Neuron (in vitro differentiated cells): Measurements from ENCODE around the gene SDC4.

Experiments
- H2AFZ ChIP-seq: one replicate; pipeline ENCODE4 v1.6.1; 2013; ENCODE audit warnings: low read depth, mild to moderate bottlenecking, inconsistent platforms, low read length, moderate library complexity
- H3K27me3 ChIP-seq: one replicate; pipeline ENCODE4 v1.6.1; 2013; ENCODE audit warnings: low read length; ENCODE audit not compliant: insufficient read depth
- H3K36me3 ChIP-seq: one replicate; pipeline ENCODE4 v1.6.1; 2013; ENCODE audit warnings: low read length; ENCODE audit not compliant: insufficient read depth
- H3K4me1 ChIP-seq: one replicate; pipeline ENCODE4 v1.6.1; 2013; ENCODE audit warnings: low read length; ENCODE audit not compliant: insufficient read depth
- H3K4me3 ChIP-seq: 2 replicates; pipeline ENCODE4 v1.5.1; 2013; ENCODE audit warnings: mild to moderate bottlenecking, low read length, moderate library complexity
- H3K9me3 ChIP-seq: one replicate; pipeline ENCODE4 v1.6.1; 2013; ENCODE audit warnings: low read length

The SDC4 gene

DNA sequence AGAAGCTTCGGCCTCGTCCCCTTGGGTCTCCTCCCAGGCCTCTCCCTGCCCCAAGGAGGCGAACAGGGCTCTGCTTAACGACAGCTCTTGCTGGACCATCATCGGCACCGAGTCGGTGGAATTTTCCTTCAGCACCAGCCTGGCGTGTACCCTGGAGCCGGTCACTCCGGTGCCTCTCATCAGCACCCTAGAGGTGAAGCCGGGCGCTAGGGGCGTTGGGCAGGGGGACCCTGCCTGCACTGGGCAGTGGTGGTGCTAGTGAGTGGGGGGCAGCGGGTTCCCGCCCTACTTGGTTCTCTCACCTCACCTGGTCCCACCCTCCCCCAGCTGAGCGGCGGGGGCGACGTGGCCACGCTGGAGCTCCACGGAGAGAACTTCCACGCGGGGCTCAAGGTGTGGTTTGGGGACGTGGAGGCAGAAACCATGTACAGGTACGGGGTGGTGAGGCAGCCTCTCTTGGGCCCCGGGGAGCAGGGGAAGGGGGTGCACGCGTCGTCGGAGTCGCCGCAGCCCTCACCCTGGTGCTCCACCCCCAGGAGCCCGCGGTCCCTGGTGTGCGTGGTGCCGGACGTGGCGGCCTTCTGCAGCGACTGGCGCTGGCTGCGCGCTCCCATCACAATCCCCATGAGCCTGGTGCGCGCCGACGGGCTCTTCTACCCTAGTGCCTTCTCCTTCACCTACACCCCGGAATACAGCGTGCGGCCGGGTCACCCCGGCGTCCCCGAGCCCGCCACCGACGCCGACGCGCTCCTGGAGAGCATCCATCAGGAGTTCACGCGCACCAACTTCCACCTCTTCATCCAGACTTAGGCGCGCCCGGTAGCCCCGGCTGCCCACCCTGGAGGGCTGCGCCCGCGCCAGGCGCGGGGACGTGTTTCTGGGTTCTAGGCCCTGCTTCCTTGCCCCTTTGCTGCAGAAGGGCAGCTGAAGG, 31.8 kb downstream of the SDC4 start:
- peaks cover 5% of the 10 kb centered on the region for H3K27me3 ChIP-seq
- no peak overlapping the region for H3K4me3 ChIP-seq

DNA sequence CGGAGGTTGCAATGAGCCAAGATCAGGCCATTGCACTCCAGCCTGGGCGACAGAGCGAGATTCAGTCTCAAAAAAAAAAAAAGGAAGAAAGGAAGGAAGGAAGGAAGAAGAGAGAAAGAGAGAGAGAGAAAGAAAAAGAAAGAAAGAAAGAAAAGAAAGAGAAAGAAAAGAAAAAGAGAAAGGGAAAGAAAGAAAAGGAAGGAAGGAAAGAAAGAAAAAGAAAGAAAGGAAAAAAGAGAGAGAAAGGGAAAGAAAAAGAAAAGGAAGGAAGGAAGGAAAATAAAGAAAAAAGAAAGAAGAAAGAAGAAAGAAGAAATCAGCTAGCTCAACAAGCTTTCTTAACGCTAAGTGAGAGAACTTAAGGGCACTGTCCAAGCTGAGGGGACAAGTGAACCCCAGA, 32.6 kb downstream of the SDC4 start:
- H3K36me3 ChIP-seq: no peaks in the 10 kb centered on the region
- no peaks in the 10 kb centered on the region for H3K4me1 ChIP-seq
- H3K27me3 ChIP-seq: peaks cover 8% of the 10 kb centered on the region
- no peak overlapping the region for H3K4me3 ChIP-seq
- H3K9me3 ChIP-seq: no peaks in the 10 kb centered on the region
- no peak overlapping the region for H2AFZ ChIP-seq

More for the DNA sequence above, 31.8 kb downstream of the SDC4 start:
- Histone ChIP-seq H2AFZ (no peak overlapping the region), H3K36me3 (no peaks in the 10 kb centered on the region), H3K9me3 (no peaks in the 10 kb centered on the region), H3K4me1 (no peaks in the 10 kb centered on the region)

DNA sequence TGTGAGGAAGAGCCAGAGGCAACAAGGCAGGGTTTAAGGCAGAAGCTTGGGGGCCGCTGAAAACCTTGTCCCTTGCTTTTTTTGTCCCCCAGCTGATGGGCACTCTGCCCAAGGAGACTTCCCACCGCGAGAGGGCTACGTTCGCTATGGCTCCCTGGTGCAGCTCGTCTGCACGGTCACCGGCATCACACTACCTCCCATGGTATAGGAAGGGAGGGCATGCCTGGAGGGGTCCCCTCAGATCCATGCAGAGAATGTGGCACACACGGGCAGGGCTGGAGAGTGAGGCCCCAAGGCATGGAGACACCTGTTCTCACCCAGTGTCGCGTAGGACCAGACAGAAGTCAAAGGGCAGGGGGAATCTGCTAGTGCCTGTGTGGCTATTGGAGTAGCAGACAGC, 34.3 kb downstream of the SDC4 start:
- Histone ChIP-seq H3K36me3 (no peaks in the 10 kb centered on the region), H3K4me3 (no peak overlapping the region), H3K27me3 (peaks cover 19% of the 10 kb centered on the region), H2AFZ (no peak overlapping the region), H3K4me1 (no peaks in the 10 kb centered on the region), H3K9me3 (no peaks in the 10 kb centered on the region)

DNA sequence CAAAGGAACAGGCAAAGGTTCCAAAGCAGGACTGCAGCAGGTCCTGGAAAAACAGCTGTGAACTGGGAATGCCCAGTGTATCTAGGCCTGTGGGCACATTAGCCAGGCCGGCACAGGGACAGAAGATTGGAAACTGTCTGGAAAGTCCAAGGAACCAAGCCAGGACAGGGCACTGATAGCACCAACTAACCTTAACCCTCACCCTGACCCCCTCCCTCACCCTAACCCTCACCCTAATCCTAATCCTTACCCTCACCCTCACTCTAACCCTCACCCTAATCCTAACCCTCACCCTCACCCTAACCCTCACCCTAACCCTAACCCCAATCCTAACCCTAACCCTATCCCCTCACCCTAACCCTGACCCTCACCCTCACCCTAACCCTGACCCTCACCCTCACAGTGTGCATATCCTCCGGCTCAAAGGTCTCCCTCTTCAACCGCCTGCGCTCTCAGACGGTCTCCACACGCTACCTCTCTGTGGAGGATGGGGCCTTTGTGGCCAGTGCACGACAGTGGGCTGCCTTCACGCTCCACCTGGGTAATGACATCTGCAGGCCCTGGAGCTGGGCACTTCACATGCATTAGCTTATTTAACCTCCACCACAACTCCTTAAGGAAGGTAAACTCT, 35.0 kb downstream of the SDC4 start:
- Histone ChIP-seq H3K27me3 (peaks cover 25% of the 10 kb centered on the region), H3K4me3 (no peak overlapping the region), H3K36me3 (no peaks in the 10 kb centered on the region), H2AFZ (no peak overlapping the region), H3K9me3 (no peaks in the 10 kb centered on the region), H3K4me1 (no peaks in the 10 kb centered on the region)

DNA sequence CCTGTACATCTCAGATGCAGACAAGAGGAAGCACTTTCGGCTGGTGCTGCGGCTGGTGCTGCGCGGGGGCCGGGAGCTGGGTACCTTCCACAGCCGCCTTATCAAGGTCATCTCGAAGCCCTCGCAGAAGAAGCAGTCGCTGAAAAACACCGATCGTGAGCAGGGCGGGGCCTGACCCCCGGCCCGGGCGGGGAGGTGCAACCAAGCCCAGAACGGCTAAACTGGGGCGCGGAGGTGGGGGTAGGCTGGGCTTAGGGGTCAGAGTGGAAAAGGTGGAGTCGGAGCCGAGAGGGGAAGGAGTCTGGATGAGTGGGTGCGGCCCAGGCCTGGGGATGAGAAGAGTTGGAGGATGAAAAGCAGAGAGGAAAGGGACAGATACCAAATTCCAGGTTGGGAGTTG, 36.0 kb downstream of the SDC4 start:
- Histone ChIP-seq H3K4me3 (no peak overlapping the region), H2AFZ (no peak overlapping the region), H3K36me3 (no peaks in the 10 kb centered on the region), H3K4me1 (no peaks in the 10 kb centered on the region), H3K27me3 (peaks cover 30% of the 10 kb centered on the region), H3K9me3 (no peaks in the 10 kb centered on the region)

DNA sequence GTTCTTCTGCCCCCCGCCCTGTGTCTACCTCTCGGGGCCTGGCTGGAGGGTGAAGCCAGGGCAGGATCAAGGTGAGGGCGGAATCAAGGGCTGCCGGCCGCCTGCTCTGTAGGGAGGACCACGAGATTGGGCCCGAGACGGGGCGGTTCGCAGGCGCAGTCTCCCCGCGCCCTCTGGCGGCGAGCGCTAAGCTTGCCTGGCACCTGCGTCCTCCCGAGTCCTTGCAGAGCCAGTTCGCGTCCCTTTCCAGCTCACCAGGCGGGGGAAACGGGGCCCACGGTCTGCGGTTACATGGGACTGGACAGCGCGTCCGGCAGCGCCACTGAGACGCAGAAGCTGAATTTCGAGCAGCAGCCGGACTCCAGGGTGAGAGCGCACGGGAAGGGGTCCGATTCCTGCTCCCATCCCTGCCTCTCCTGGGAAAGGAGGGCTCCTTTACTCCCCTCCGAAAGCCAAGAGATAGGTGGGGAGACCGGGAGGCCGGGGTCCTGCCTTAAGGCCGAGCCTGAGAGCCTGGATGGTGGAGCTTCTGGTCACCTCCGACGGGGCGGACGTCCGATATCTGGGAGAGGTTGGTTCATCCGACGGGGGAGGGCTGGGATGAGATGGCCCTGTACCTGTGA, 36.5 kb downstream of the SDC4 start:
- Histone ChIP-seq H2AFZ (no peak overlapping the region), H3K9me3 (no peaks in the 10 kb centered on the region), H3K36me3 (no peaks in the 10 kb centered on the region), H3K4me3 (no peak overlapping the region), H3K27me3 (peaks cover 27% of the 10 kb centered on the region), H3K4me1 (no peaks in the 10 kb centered on the region)

DNA sequence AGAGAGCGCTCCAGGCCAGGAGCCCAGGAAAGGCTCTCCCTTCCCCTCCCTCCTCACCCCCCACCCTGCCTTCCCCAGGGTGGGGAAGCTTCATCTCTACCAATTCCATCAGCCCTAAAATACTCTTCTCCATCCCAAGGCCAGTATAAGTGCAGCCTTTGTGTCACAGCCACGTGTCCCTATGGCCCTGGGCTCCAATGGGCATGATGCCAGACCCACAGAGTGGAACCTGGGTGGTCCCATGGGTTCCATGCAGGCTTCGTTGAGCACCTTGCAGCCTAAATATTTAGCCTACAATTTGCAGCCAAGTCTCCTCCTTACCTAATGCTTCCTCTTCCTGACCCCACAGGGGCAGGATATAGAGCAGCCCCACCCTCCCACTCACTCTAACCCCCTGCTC, 39.1 kb downstream of the SDC4 start:
- Histone ChIP-seq H3K4me1 (no peaks in the 10 kb centered on the region), H3K27me3 (peaks cover 27% of the 10 kb centered on the region), H3K36me3 (no peaks in the 10 kb centered on the region), H3K4me3 (no peak overlapping the region), H3K9me3 (no peaks in the 10 kb centered on the region), H2AFZ (no peak overlapping the region)

DNA sequence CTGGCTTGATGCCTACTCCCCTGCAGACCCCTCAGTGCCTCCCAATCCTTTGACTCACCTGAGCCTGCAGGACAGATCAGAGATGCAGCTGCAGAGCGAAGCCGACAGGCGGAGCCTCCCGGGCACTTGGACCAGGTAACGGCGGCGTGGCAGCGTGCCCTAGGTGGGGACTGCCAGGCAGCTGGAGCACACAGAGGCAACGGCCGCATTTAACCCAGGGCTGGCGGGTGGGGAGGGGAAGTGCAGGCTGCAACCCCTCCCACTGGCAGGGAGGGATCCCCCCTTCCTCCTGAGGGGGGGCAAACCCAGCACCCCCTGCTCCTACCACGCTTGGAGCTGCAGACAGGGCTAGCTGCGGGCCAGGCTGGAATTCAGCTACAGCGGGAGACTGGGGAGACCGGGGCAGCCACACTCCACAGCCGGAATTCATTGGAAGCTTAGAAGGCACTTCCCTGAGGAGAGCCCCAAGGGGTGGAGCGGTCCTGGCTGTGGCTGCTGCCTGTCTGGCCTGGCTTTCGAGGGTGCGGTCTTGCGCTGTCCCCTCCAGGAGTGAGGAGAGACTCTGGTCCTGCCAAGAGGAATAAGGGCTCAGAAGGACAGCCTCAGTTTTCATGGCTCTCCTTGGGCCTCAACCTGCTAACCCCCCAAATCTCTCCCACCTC, 40.0 kb downstream of the SDC4 start, which contains the start of gene MATN4:
Gene MATN4 (minus strand): TSS at position 183 of the 662 bp plus-strand sequence. CDS start 2,717 bp downstream, outside the sequence.
- Histone ChIP-seq H3K27me3 (peaks cover 27% of the 10 kb centered on the region), H3K4me3 (no peak within 1 kb of the TSS), H3K4me1 (no peaks in the 10 kb centered on the region), H3K36me3 (no peaks in the 10 kb centered on the region), H2AFZ (no peak within 1 kb of the TSS), H3K9me3 (no peaks in the 10 kb centered on the region)

DNA sequence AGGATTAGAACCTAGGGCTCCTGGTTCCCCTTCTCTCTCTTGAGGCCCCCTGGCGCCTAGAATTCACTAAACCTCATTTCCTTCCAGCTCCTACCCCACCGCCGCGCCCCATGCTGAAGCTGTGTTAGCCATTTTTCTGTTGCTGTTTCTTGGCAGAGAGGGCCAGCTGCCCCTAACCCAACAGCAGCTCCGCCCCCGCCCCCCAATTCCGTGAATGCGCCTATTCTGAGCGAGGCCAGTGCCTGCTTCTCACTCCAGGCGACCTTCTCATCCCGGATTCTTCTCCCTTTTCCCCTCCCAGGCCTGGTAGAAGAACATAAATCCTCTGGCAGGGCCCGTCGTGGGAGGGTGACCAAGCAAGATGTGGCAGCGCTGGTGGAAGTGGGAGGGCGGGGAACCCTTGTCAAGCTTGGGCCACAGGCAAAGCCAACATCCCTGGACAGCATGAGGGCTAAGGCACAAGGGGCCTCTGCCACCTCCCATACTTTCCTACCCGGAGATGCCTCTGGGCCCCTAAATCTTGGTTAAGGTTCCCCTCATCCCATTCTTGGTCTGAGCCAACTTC, 41.1 kb downstream of the SDC4 start:
- Histone ChIP-seq H3K36me3 (no peaks in the 10 kb centered on the region), H3K27me3 (peaks cover 27% of the 10 kb centered on the region), H3K4me3 (no peak overlapping the region), H2AFZ (no peak overlapping the region), H3K9me3 (no peaks in the 10 kb centered on the region), H3K4me1 (no peaks in the 10 kb centered on the region)

DNA sequence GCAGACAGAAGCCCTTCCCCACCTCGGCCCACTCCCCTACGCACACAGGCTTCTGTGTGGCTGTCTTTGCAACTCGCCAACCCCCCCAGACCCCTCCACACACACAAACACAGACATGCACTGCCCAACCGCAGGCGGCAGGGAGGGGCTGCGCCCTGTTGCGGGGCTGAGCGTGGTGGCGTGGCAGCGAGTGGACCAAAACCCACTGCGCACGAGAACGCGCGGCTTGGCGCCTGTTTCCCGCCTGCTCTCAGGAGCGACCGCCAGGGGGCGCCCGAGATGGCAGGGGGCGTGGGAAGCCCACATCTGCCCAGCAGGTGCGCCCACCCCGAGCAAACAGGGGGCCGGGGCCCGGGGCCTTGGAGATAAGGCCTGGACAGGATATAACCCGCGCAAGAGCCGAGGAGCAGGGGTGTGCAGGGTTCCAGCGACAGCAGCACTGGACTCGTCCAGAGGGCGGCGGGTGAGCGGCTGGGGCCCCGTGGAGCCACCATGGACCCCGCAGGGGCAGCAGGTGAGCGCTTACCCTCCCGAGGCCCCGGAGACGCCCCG, 41.7 kb downstream of the SDC4 start, which contains the start of gene RBPJL:
Gene RBPJL (plus strand): TSS at position 410 of the 552 bp plus-strand sequence. CDS start 83 bp downstream, at position 493.
- Histone ChIP-seq H3K9me3 (no peaks in the 10 kb centered on the region), H3K4me3 (no peak within 1 kb of the TSS)

DNA sequence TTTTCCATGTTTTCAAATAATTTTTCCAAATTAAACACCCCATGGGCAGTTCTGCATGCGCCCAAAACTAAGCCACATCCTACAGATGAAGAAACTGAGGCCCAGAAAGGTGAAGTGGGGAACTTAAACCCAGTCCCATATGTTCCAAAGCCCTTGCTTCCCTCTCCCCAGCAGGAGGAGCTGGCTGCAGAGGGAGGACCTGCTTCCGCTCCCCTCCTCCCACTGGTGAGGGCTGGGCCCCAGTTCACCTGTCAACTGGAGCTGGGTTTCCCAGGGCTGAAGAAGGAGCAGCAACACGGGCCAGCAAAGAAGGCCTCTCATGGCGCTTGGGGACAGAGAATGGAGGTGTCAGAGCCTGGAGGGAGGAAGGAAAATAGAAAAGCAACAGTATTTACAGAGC, 43.0 kb downstream of the SDC4 start:
- H3K4me3 ChIP-seq: no peak overlapping the region
- H3K9me3 ChIP-seq: no peaks in the 10 kb centered on the region
- H3K27me3 ChIP-seq: peaks cover 22% of the 10 kb centered on the region
- no peaks in the 10 kb centered on the region for H3K36me3 ChIP-seq
- H3K4me1 ChIP-seq: no peaks in the 10 kb centered on the region
- H2AFZ ChIP-seq: no peak overlapping the region

More for the DNA sequence above, 41.7 kb downstream of the SDC4 start, which contains the start of gene RBPJL:
- Histone ChIP-seq H2AFZ (no peak within 1 kb of the TSS), H3K36me3 (no peaks in the 10 kb centered on the region), H3K4me1 (no peaks in the 10 kb centered on the region), H3K27me3 (peaks cover 27% of the 10 kb centered on the region)

DNA sequence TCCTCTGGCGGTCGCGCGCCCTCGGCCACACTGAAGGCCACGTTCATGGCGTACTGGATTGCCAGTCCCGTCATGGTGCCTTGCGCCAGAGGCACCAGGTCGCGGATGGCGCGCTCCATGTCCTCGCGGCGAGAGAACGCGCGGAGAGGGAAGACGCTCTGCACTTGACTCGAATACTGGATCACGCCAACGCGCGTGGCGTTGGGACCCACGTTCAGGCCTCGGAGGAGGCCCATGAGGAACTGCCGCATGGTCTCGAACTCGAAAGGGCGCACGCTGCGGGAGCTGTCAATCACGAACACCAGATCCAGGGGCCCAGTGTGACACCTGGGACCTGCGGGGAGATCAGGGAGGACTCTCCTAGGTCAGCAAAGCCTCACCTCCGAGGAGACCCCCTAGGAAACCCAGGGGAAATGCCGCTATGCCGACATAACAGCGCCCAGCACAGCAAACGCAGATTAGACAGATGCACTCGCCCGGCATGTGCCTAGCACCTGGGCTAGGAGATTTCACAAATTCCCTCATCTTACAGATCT, 43.7 kb downstream of the SDC4 start:
- no peaks in the 10 kb centered on the region for H3K4me1 ChIP-seq
- H3K9me3 ChIP-seq: no peaks in the 10 kb centered on the region
- no peaks in the 10 kb centered on the region for H3K36me3 ChIP-seq
- H3K4me3 ChIP-seq: no peak overlapping the region
- H3K27me3 ChIP-seq: peaks cover 19% of the 10 kb centered on the region
- no peak overlapping the region for H2AFZ ChIP-seq
